A673 (cell line): ENCODE measurements around the gene LRRC58. TPM values are rescaled to one million over a fixed set of nuclear protein-coding genes. Genes with fewer than 3 reads are reported as not detected.

Experiments used
- BruUV-seq: library from RNA; stranded (reverse); fragments of 400-500 nt; replicated peaks from 2 replicates; lab custom pipeline; 2021; lab: Mats Ljungman, UMichigan
- CTCF ChIA-PET: fragments of 300-600 bp; sonication (Branson Sonifier 250); formaldehyde crosslinking; loops from one replicate; lab custom pipeline; 2022; ENCODE audit warnings: antibody characterized with exemption; lab: Charles Lee
- POLR2A ChIA-PET: fragments of 300-600 bp; sonication (Branson Sonifier 250); formaldehyde crosslinking; loops from one replicate; lab custom pipeline; 2022; ENCODE audit warnings: antibody characterized with exemption; ENCODE audit not compliant: low non-redundant PET; lab: Charles Lee
- DNase-seq: peaks from one replicate; pipeline ENCODE4 v3.0.0-alpha.2; 2015; ENCODE audit warnings: low spot score
- H3K27ac ChIP-seq: fragments of 200-600 bp; sonication (generic); 2 replicates; pipeline ENCODE4 v1.5.1; 2016; ENCODE audit warnings: mixed run types, low read depth, mild to moderate bottlenecking, mixed read lengths, antibody characterized with exemption, low read length; ENCODE audit not compliant: poor library complexity, severe bottlenecking
- H3K27me3 ChIP-seq: fragments of 200-600 bp; sonication (generic); replicated peaks from 2 replicates; pipeline ENCODE4 v1.6.1; 2017; ENCODE audit warnings: mixed run types, low read depth, mild to moderate bottlenecking, mixed read lengths, antibody characterized with exemption, low read length; ENCODE audit not compliant: insufficient read depth, poor library complexity
- H3K36me3 ChIP-seq: fragments of 200-600 bp; sonication (generic); 2 replicates; pipeline ENCODE4 v1.6.1; 2016; ENCODE audit warnings: mixed run types, mild to moderate bottlenecking, mixed read lengths, antibody characterized with exemption, low read length; ENCODE audit not compliant: insufficient read depth, poor library complexity, severe bottlenecking
- H3K4me1 ChIP-seq: fragments of 200-600 bp; sonication (generic); 2 replicates; pipeline ENCODE4 v1.6.1; 2017; ENCODE audit warnings: mixed run types, mild to moderate bottlenecking, mixed read lengths, antibody characterized with exemption, low read length; ENCODE audit not compliant: insufficient read depth, poor library complexity, severe bottlenecking
- H3K4me3 ChIP-seq: fragments of 200-600 bp; sonication (generic); 2 replicates; pipeline ENCODE4 v1.5.1; 2016; ENCODE audit warnings: low read depth, mixed run types, mild to moderate bottlenecking, mixed read lengths, low read length; ENCODE audit not compliant: poor library complexity, severe bottlenecking
- H3K9me3 ChIP-seq: fragments of 200-600 bp; sonication (generic); 2 replicates; pipeline ENCODE4 v1.6.1; 2016; ENCODE audit warnings: mixed run types, low read depth, mild to moderate bottlenecking, mixed read lengths, antibody characterized with exemption, low read length; ENCODE audit not compliant: poor library complexity, severe bottlenecking
- CTCF ChIP-seq: fragments of 300-800, 200-600 bp; sonication (generic); conservative IDR thresholded peaks from 2 replicates; pipeline ENCODE4 v1.5.1; 2017; ENCODE audit warnings: low read depth, mild to moderate bottlenecking, antibody characterized with exemption, low read length, moderate library complexity, mixed read lengths
- EZH2 ChIP-seq: fragments of 200-600 bp; sonication (generic); IDR thresholded peaks from 2 replicates; pipeline ENCODE4 v1.6.1; 2017; ENCODE audit warnings: borderline replicate concordance, low read depth, mild to moderate bottlenecking, mixed read lengths, antibody characterized with exemption, low read length; ENCODE audit not compliant: poor library complexity, severe bottlenecking
- intact Hi-C: fragments of 100-400 bp; cut with micrococcal nuclease; formaldehyde crosslinking; loops from one replicate; pipeline ENCODE4 v1.10.0; 2022; ENCODE audit not compliant: unreplicated experiment
- total RNA-seq: library from RNA; stranded (reverse); gene quantifications from 2 replicates; pipeline ENCODE4 v1.2.3, GENCODE V29; 2021

The LRRC58 gene
- total RNA-seq, 1 experiment from 2014 or later = 34.1 TPM

- ChIA-PET POLR2A (interaction anchor here (0.8 kb wide), 1 partner anchor 36 kb away, joined by 3 read pairs; no protein-coding TSS in a partner anchor), CTCF (no interaction called here)
- intact Hi-C loops = no loop called here
- H3K36me3 ChIP-seq = no peaks in the 10 kb centered on the region
- no peak overlapping the region for H3K27ac ChIP-seq
- DNase-seq = no peak
- no peak overlapping the region for H3K4me3 ChIP-seq
- BruUV-seq = no TSS peak
- no peaks in the 10 kb centered on the region for H3K27me3 ChIP-seq
- H3K9me3 ChIP-seq = no peaks in the 10 kb centered on the region
- TF ChIP-seq CTCF (no peak), EZH2 (no peak)
- H3K4me1 ChIP-seq = no peaks in the 10 kb centered on the region
These were observed 42.4 kb downstream of the LRRC58 start for GRCh38 chr3:120306519-120307455.

DNA sequence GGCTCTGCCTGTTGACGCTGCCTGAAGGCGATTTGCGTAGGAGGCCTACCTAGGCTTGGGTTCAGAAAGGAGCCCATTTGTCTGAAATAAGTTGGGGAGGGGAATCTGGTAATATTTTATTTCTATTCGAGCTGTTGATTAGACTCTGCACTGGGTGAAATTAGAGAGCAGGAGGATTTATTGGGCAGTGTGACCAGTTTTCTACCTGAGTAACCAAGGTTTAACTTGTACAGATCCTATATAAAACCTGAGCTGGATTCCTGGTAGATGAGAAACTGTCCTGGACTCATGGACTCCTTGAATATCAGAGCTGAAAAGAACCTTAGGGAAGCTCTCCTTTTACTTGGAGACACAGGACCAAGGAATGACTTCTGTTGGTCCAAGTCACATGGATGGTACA lies 44.5 kb downstream of the LRRC58 start:
- Histone ChIP-seq H3K9me3 (no peaks in the 10 kb centered on the region), H3K36me3 (no peaks in the 10 kb centered on the region), H3K4me1 (no peaks in the 10 kb centered on the region), H3K27me3 (no peaks in the 10 kb centered on the region), H3K4me3 (no peak overlapping the region), H3K27ac (no peak overlapping the region)
- no peak for DNase-seq
- BruUV-seq = no TSS peak
- ChIA-PET POLR2A (no interaction called here), CTCF (no interaction called here)
- intact Hi-C loops = no loop called here
- TF ChIP-seq CTCF = no peak
- TF ChIP-seq EZH2 = no peak

GRCh38 chr3:120302361-120302760 lies 46.8 kb downstream of the LRRC58 start:
- Histone ChIP-seq H3K9me3 (no peaks in the 10 kb centered on the region), H3K27ac (no peak overlapping the region), H3K27me3 (no peaks in the 10 kb centered on the region), H3K4me3 (no peak overlapping the region), H3K4me1 (no peaks in the 10 kb centered on the region), H3K36me3 (no peaks in the 10 kb centered on the region)
- ChIA-PET CTCF (no interaction called here), POLR2A (no interaction called here)
- no peak for TF ChIP-seq EZH2
- no peak for TF ChIP-seq CTCF
- peak; percentile 18 for DNase-seq
- intact Hi-C loops = no loop called here
- no TSS peak for BruUV-seq
